GM12878 (cell line): ENCODE results near the gene EEF1G. TPM values are rescaled to one million over a fixed set of nuclear protein-coding genes. Genes with fewer than 3 reads are reported as not detected.

ENCODE experiments used
- ATAC-seq: fragments of 200-7000 bp; cut with Tn5 transposase; 3 replicates; pipeline ENCODE4 v1.9.1; 2020; ENCODE audit warnings: mild to moderate bottlenecking, moderate library complexity
- BruUV-seq: library from RNA; stranded (reverse); fragments of 400-500 nt; replicated peaks from 2 replicates; lab custom pipeline; 2021; lab: Mats Ljungman, UMichigan
- CTCF ChIA-PET: fragments of 300-600 bp; sonication (Branson Sonifier 250); formaldehyde crosslinking; extraction: SDS; loops from one replicate; lab custom pipeline; 2021; ENCODE audit warnings: inconsistent platforms; lab: Yijun Ruan, JAX
- POLR2A ChIA-PET: fragments of 350-600 bp; formaldehyde crosslinking; extraction: SDS; loops from one replicate; lab custom pipeline; 2021; ENCODE audit warnings: inconsistent platforms; lab: Charles Lee
- RAD21 ChIA-PET: fragments of 300-600 bp; sonication (Branson Sonifier 250); formaldehyde crosslinking; loops from one replicate; lab custom pipeline; 2023; ENCODE audit warnings: antibody characterized with exemption; ENCODE audit not compliant: unreplicated experiment; lab: Charles Lee
- SMC1A ChIA-PET: fragments of 300-600 bp; sonication (Branson Sonifier 250); formaldehyde crosslinking; loops from one replicate; lab custom pipeline; 2023; ENCODE audit not compliant: unreplicated experiment, uncharacterized antibody; lab: Charles Lee
- DNase-seq: peaks from one replicate; pipeline ENCODE4 v3.0.0-alpha.2; 2011; ENCODE audit warnings: low read depth, low spot score
- FAIRE-seq: peaks from 3 replicates; lab custom pipeline; 2011; peaks lifted over from hg19 to GRCh38; lab: Jason Lieb, UNC
- H2AFZ ChIP-seq: 2 replicates; pipeline ENCODE4 v1.6.0; 2011; ENCODE audit warnings: low read depth, low read length, control low read depth; ENCODE audit not compliant: control insufficient read depth
- H3K27ac ChIP-seq: 2 replicates; pipeline ENCODE4 v1.5.1; 2011; ENCODE audit warnings: control low read depth; ENCODE audit not compliant: control insufficient read depth, insufficient read depth
- H3K27me3 ChIP-seq, 2 experiments: replicated peaks in 1 of 2; 2 replicates each; pipeline versions ENCODE4 v1.6.0 to v1.6.1; 2011; ENCODE audit warnings: low read length in 1 of 2; ENCODE audit not compliant: control insufficient read depth in 2 of 2, insufficient read depth in 2 of 2
- H3K36me3 ChIP-seq, 2 experiments: 2 replicates each; pipeline ENCODE4 v1.5.1; 2011; ENCODE audit warnings: low read length in 1 of 2; ENCODE audit not compliant: control insufficient read depth in 2 of 2, insufficient read depth in 2 of 2
- H3K4me1 ChIP-seq: 2 replicates; pipeline ENCODE4 v1.6.1; 2011; ENCODE audit warnings: mild to moderate bottlenecking, low read length, moderate library complexity, mixed read lengths; ENCODE audit not compliant: control insufficient read depth, insufficient read depth
- H3K4me2 ChIP-seq: 2 replicates; pipeline ENCODE4 v1.6.0; 2011; ENCODE audit warnings: control low read depth; ENCODE audit not compliant: control insufficient read depth, insufficient read depth
- H3K4me3 ChIP-seq: fragments of 200-600 bp; sonication (generic); 2 replicates; pipeline ENCODE4 v1.5.1; 2016
- H3K79me2 ChIP-seq: 2 replicates; pipeline ENCODE4 v1.6.0; 2011; ENCODE audit warnings: low read length; ENCODE audit not compliant: control insufficient read depth, insufficient read depth
- H3K9ac ChIP-seq: 2 replicates; pipeline ENCODE4 v1.8.0; 2011; ENCODE audit warnings: low read length, control low read depth, mixed read lengths; ENCODE audit not compliant: control insufficient read depth, insufficient read depth
- H3K9me3 ChIP-seq: replicated peaks from 3 replicates; pipeline ENCODE4 v1.5.1; 2011; ENCODE audit warnings: mild to moderate bottlenecking, low read length; ENCODE audit not compliant: control insufficient read depth, insufficient read depth
- H4K20me1 ChIP-seq: 2 replicates; pipeline ENCODE4 v1.6.0; 2011; ENCODE audit not compliant: control insufficient read depth, insufficient read depth
- NR2F1 ChIP-seq: fragments of 450-650 bp; conservative IDR thresholded peaks from 2 replicates; pipeline ENCODE4 v1.6.1; 2017; ENCODE audit warnings: mild to moderate bottlenecking
- SREBF2 ChIP-seq: IDR thresholded peaks from 2 replicates; pipeline ENCODE4 v1.6.1; 2012; ENCODE audit warnings: mild to moderate bottlenecking, low read length
- WRNIP1 ChIP-seq: IDR thresholded peaks from 2 replicates; pipeline ENCODE4 v1.6.1; 2011; ENCODE audit warnings: low read depth, low read length, improper control_type of control experiment, borderline replicate concordance
- WGBS: methylation state at CpG from one replicate; pipeline ENCODE4 v1.1.6; 2016; ENCODE audit warnings: low lambda C conversion rate; ENCODE audit not compliant: insufficient replicate concordance, insufficient coverage; ENCODE audit errors: missing lambda C conversion rate; 5-methylcytosine and 5-hydroxymethylcytosine counted together
- in situ Hi-C: fragments of 300-500 bp; cut with MboI; formaldehyde crosslinking; loops from 9 replicates; pipeline ENCODE4 v1.14.3; 2018; ENCODE audit warnings: mixed read lengths
- intact Hi-C: fragments of 100-400 bp; cut with micrococcal nuclease; formaldehyde crosslinking; loops from one replicate; pipeline ENCODE4 v1.14.2; 2022; ENCODE audit not compliant: unreplicated experiment
- polyA plus RNA-seq, 11 experiments: library from polyadenylated mRNA; depleted of rRNA in 4 of 11; unstranded in 6 of 11; stranded (reverse) in 5 of 11; fragments of >200 nt; fragmentation: Nextera tagmentation in 4 of 11; fragmentation: Illumina TruSeq in 1 of 11; extraction: Ambion mirVana in 4 of 11; extraction: Trizol in 1 of 11; gene quantifications; 1 replicate in 1 of 11; 2 replicates in 10 of 11; pipeline versions ENCODE4 v1.2.1 to v1.2.3, GENCODE V29; 2011 to 2016; ENCODE audit warnings: inconsistent platforms in 2 of 11, missing spikeins in 2 of 11, low read depth in 1 of 11
- total RNA-seq, 4 experiments: library from RNA; depleted of rRNA in 3 of 4; stranded (reverse); fragments of >200 nt in 3 of 4; fragmentation: Illumina TruSeq in 1 of 4; extraction: Trizol in 1 of 4; gene quantifications; 2 replicates each; pipeline versions ENCODE4 v1.2.1 to v1.2.3, GENCODE V29; 2013 to 2021

Gene EEF1G
- total and polyA plus RNA-seq, 10 of the 15 experiments (the other 5 are each of a cell fraction or from before 2014, with no cell fraction given), result 850 to 2,739 (median 2,277) TPM

DNA sequence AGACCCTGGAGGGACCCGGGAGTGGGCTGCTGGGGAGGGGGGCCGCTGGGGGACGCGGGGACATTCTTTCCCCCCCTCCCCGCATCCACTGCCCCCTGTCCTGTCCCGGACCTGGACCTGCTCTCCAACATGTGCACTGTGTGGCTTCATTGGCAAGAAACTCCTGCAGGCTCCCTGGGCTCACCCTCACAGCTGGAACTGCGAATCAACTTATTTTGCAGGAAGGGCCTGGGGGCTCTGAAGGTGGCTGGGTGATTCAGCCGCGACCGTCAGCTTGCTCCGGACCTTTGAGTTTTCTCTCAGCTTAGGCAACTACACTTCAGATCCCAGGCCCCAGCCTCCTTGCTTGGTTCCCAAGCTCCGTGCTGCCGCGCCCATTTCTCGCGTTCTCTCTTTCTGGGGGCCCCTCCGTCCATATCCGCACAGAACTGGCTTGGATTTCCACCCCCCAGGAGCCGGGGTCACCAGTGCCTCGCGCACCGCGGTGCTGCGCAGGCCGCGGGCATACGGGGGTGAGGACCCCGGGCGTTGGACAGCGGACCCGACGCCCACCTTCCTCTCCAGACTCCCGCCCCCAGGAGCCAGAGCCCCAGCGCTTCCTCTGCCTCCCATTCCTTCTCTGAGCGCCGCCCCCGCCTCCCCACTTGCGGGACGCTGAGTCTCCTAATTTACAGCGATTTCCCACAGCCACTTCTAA, 26.6 kb downstream of the EEF1G start:
- Histone ChIP-seq H3K27me3 (no peaks in the 10 kb centered on the region; a peak in 2 of 4 replicates), H3K9me3 (no peaks in the 10 kb centered on the region), H3K4me1 (peaks cover 54% of the 10 kb centered on the region), H3K36me3 (no peaks in the 10 kb centered on the region), H3K4me3 (peak overlapping the region; percentile 84), H3K79me2 (peaks cover 39% of the 10 kb centered on the region), H4K20me1 (no peaks in the 10 kb centered on the region; the same call in 1 of the 2 replicates), H3K27ac (no peak overlapping the region), H2AFZ (no peak overlapping the region), H3K4me2 (peak overlapping the region; percentile 97; the same call in 1 of the 2 replicates), H3K9ac (no peak overlapping the region)
- DNase-seq (no peak), FAIRE-seq (no peak), ATAC-seq (peak; percentile 0; the same call in 1 of the 3 replicates)
- CTCF ChIA-PET, result interaction anchor here (0.7 to 1.6 kb wide), 3 partner anchors 11 to 125 kb away, joined by 3 to 8 read pairs (median 4); no protein-coding TSS in a partner anchor
- in situ Hi-C loops, result no loop called here
- TF ChIP-seq WRNIP1 (no peak), NR2F1 (no peak), SREBF2 (no peak)
- 33% methylated on average over 30 of the region's 40 CpGs for WGBS
- POLR2A ChIA-PET, result interaction anchor here (10.3 kb wide), 1 partner anchor 9 kb away, joined by 188 read pairs; no protein-coding TSS in a partner anchor
- intact Hi-C loops, result no loop called here
- BruUV-seq, result no TSS peak
- RAD21 ChIA-PET, result interaction anchor here (0.8 to 9.1 kb wide), 5 partner anchors 9 to 122 kb away, joined by 3 to 313 read pairs (median 4); partner anchors contain the start of gene EEF1G
- SMC1A ChIA-PET, result interaction anchor here (1.5 kb wide), 1 partner anchor 10 kb away, joined by 5 read pairs; no protein-coding TSS in a partner anchor
